Skeletal muscle tissue (tissue), 4 donors: ENCODE results near the gene RBM3. TPM values are rescaled to one million over a fixed set of nuclear protein-coding genes. Genes with fewer than 3 reads are reported as not detected.
A peak's percentile ranks its signal among the peaks of the same experiment; 100 is the strongest.

Source experiments
- H3K27ac ChIP-seq: one replicate; pipeline ENCODE4 v1.7.0; 2013; ENCODE audit warnings: mild to moderate bottlenecking, low read depth, low read length, inconsistent platforms
- H3K27me3 ChIP-seq, 3 donors: one replicate each; pipeline ENCODE4 v1.7.0; 2013; ENCODE audit warnings: low read length in 3 of 3; ENCODE audit not compliant: control insufficient read depth in 3 of 3, insufficient read depth in 3 of 3
- H3K36me3 ChIP-seq, 3 donors: one replicate each; pipeline ENCODE4 v1.7.0; 2013; ENCODE audit warnings: low read length in 3 of 3; ENCODE audit not compliant: control insufficient read depth in 3 of 3, insufficient read depth in 3 of 3
- H3K4me1 ChIP-seq, 3 donors: one replicate each; pipeline ENCODE4 v1.7.0; 2013; ENCODE audit warnings: low read length in 3 of 3, mild to moderate bottlenecking in 3 of 3; ENCODE audit not compliant: control insufficient read depth in 3 of 3, insufficient read depth in 3 of 3
- H3K4me3 ChIP-seq, 3 donors: one replicate each; pipeline ENCODE4 v1.7.0; 2013; ENCODE audit warnings: low read length in 3 of 3
- H3K9ac ChIP-seq, 3 donors: one replicate each; pipeline ENCODE4 v1.7.0; 2013; ENCODE audit warnings: low read length in 3 of 3, mild to moderate bottlenecking in 3 of 3, moderate library complexity in 2 of 3, low read depth in 1 of 3
- H3K9me3 ChIP-seq, 3 donors: one replicate each; pipeline ENCODE4 v1.7.0; 2013; ENCODE audit warnings: low read length in 3 of 3; ENCODE audit not compliant: control insufficient read depth in 3 of 3
- total RNA-seq: library from RNA; depleted of rRNA; stranded (reverse); fragments of >200 nt; gene quantifications from one replicate; pipeline ENCODE4 v1.2.3, GENCODE V29; 2014
- donor health status: Osteomylitis.

Gene RBM3
- total RNA-seq, 1 donor from 2014 or later = 196 TPM

DNA sequence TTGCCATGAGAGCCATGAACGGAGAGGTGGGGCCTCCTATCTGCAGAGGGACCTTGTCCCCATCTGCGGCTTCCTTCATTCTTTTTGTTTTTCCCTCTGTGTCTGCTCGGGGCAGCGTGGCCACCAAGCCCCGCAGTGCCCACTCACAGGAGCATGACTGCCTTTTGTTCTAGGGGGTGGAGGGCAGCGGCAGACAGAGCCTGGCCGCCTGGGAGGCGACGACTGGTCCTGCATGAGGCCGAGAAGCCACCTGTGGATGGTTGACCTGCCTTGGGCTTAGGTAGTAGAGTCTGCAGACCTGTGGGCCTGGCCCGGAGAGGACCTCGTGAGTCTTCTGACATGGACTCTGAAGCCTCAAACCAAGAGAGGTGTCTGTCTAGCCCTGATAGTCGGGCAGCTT lies 1.4 kb downstream of the RBM3 start:
- H3K9ac ChIP-seq = peak overlapping the region in 2 of 3 donors; percentile 33 to 90
- H3K4me3 ChIP-seq = peak overlapping the region; percentile 71 to 90 (median 84)
- peak overlapping the region; percentile 99 for H3K27ac ChIP-seq
- H3K4me1 ChIP-seq = peaks cover 11 to 18% (median 16%) of the 10 kb centered on the region in 3 donors
- no peaks in the 10 kb centered on the region for H3K27me3 ChIP-seq
- H3K9me3 ChIP-seq = no peaks in the 10 kb centered on the region
- peaks cover 19 to 28% (median 23%) of the 10 kb centered on the region in 3 donors for H3K36me3 ChIP-seq

DNA sequence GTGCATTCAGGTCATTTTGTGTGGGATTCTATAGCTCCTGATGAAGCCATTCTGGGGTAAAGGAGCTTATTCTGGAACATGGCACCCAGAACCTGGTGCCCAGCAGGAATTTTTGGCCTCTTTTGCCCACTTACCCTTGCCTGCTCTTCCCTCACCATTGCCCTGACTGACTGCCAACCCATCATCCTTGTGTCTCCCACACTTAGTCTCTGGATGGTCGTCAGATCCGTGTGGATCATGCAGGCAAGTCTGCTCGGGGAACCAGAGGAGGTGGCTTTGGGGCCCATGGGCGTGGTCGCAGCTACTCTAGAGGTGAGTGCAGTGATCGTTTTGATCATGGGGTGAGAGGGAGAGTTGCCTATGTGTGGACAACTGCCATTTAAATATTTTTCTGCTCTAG lies 1.8 kb downstream of the RBM3 start:
- H3K9ac ChIP-seq = peak overlapping the region; percentile 2 to 42 (median 33)
- H3K36me3 ChIP-seq = peaks cover 19 to 28% (median 23%) of the 10 kb centered on the region in 3 donors
- H3K27me3 ChIP-seq = no peaks in the 10 kb centered on the region
- peaks cover 11 to 18% (median 16%) of the 10 kb centered on the region in 3 donors for H3K4me1 ChIP-seq
- H3K27ac ChIP-seq = peak overlapping the region; percentile 99
- H3K9me3 ChIP-seq = no peaks in the 10 kb centered on the region
- H3K4me3 ChIP-seq = peak overlapping the region in 1 of 3 donors; percentile 12

- Histone ChIP-seq H3K9ac (no peak overlapping the region), H3K27ac (no peak overlapping the region), H3K4me3 (no peak overlapping the region), H3K4me1 (peaks cover 11 to 17% (median 16%) of the 10 kb centered on the region in 3 donors), H3K9me3 (no peaks in the 10 kb centered on the region), H3K27me3 (no peaks in the 10 kb centered on the region), H3K36me3 (peaks cover 19 to 28% (median 23%) of the 10 kb centered on the region in 3 donors)
Measured at GRCh38 chrX:48578661-48579128, 4.4 kb downstream of the RBM3 start.

DNA sequence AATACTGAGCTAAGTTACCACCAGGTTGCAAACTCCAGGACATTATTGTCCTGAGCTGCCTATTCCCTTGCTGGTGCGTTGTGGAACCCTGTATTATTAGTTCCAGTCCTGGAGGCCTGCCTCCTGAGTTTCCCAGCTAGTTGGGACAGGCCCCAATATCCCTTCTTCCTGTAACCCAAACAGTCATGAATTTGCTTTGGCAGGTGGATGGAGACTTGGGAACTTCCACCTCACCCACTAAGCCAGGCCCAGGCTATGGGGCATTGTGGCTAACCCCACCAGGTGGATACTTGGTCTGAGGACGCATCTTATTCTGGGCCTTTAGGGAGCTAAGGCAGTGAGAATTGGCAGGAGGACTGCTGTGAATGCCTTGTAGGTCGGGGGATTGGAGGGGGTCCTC lies 5.0 kb downstream of the RBM3 start:
- no peak overlapping the region for H3K27ac ChIP-seq
- H3K36me3 ChIP-seq = peaks cover 19 to 28% (median 23%) of the 10 kb centered on the region in 3 donors
- H3K9ac ChIP-seq = no peak overlapping the region
- H3K4me3 ChIP-seq = no peak overlapping the region
- H3K27me3 ChIP-seq = no peaks in the 10 kb centered on the region
- no peaks in the 10 kb centered on the region for H3K9me3 ChIP-seq
- H3K4me1 ChIP-seq = peaks cover 11 to 16% (median 16%) of the 10 kb centered on the region in 3 donors

GRCh38 chrX:48580662-48581061 lies 6.4 kb downstream of the RBM3 start:
- Histone ChIP-seq H3K9me3 (no peaks in the 10 kb centered on the region), H3K4me1 (peaks cover 6 to 9% (median 8%) of the 10 kb centered on the region in 3 donors), H3K36me3 (peaks cover 15 to 22% (median 17%) of the 10 kb centered on the region in 3 donors), H3K27me3 (no peaks in the 10 kb centered on the region), H3K4me3 (no peak overlapping the region), H3K9ac (no peak overlapping the region), H3K27ac (no peak overlapping the region)

- Histone ChIP-seq H3K27me3 (peaks cover 0 to 2% (median 0%) of the 10 kb centered on the region in 3 donors), H3K4me1 (no peaks in the 10 kb centered on the region), H3K9ac (no peak overlapping the region), H3K4me3 (no peak overlapping the region), H3K9me3 (no peaks in the 10 kb centered on the region), H3K27ac (no peak overlapping the region), H3K36me3 (peaks cover 0 to under 1% (median 0%) of the 10 kb centered on the region in 3 donors)
Measured at GRCh38 chrX:48584698-48585097, 10.4 kb downstream of the RBM3 start.

DNA sequence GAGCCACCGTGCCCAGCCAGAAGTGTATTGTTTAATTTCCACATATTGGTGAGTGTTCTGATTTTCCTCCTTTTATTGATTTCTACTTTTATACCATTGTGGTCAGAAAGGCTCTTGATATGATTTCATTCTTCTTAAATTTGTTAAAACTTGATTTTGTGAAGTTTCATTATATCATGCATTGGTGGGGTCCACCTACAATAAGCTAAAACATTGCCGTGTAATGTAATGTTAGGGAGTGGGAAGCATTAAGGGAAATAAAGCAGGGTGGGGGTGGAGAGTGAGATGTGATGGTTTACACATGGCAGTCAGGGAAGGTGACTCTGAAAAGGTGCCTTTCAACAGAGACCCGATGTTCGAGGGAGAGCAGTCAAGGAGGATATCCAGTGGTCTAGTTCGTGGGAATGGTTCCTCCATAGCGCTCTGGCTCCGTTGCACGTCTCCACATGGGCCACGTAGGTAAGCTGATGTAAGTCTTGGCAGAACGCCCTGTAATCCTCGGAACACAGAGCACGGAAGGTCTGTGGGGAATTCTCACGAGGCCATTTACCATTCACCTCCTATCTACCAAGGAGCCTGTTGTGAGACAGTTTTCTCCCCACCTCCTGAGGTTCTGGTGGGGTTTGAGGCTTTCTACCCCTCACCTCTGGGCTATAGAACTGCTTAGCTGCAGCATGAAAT lies 15.3 kb downstream of the RBM3 start:
- peaks cover 0 to 3% (median 0%) of the 10 kb centered on the region in 3 donors for H3K27me3 ChIP-seq
- H3K27ac ChIP-seq = no peak overlapping the region
- H3K9ac ChIP-seq = no peak overlapping the region
- H3K4me3 ChIP-seq = no peak overlapping the region
- H3K4me1 ChIP-seq = peaks cover 0 to 5% (median 0%) of the 10 kb centered on the region in 3 donors
- H3K36me3 ChIP-seq = no peaks in the 10 kb centered on the region
- no peaks in the 10 kb centered on the region for H3K9me3 ChIP-seq

DNA sequence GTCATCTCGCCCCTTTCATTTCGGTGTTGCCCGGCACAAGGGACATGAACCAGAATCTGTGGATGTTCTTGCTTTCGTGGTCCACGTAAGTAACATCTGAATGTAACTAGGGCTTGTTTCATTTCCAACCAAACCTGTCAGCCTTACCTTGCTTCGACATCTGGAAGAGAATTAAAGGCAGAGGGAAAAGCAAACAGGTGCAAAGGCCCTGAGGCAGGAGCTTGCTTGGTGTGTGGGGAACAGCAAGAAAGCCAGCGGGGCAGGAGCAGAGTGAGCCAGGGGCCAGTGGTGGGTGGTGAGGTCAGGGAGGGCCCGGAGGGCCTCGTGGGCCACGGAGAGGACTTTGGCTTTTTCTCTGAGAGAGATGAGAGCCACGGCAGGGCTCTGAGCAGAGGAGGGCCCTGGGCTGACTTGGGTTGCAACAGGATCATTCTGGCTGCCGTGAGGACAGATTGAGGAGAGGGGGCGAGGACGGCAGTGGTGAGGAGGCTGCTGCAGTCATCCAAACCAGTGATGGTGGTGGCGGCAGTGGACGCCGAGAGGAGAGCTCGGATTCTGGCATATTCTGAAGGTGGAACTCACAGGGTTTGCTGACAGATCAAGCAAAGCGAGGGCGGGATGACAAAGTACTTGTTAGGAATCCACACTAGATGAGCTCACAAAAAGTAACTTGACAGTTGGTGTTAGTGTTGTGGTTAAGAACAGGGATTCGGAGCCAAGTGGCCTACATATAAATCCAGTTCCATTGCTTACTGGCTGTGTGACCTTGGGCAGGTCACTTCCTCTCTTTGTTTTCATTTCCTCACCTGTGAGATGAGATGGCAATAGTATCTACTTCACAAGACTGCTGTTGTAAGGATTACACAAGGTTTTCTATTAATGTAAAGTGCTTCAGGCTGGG lies 16.2 kb downstream of the RBM3 start:
- peak overlapping the region; percentile 36 for H3K27ac ChIP-seq
- H3K36me3 ChIP-seq = no peaks in the 10 kb centered on the region
- peaks cover 0 to 3% (median 0%) of the 10 kb centered on the region in 3 donors for H3K27me3 ChIP-seq
- H3K4me1 ChIP-seq = peaks cover 0 to 5% (median 0%) of the 10 kb centered on the region in 3 donors
- H3K4me3 ChIP-seq = no peak overlapping the region
- H3K9me3 ChIP-seq = no peaks in the 10 kb centered on the region
- H3K9ac ChIP-seq = no peak overlapping the region

DNA sequence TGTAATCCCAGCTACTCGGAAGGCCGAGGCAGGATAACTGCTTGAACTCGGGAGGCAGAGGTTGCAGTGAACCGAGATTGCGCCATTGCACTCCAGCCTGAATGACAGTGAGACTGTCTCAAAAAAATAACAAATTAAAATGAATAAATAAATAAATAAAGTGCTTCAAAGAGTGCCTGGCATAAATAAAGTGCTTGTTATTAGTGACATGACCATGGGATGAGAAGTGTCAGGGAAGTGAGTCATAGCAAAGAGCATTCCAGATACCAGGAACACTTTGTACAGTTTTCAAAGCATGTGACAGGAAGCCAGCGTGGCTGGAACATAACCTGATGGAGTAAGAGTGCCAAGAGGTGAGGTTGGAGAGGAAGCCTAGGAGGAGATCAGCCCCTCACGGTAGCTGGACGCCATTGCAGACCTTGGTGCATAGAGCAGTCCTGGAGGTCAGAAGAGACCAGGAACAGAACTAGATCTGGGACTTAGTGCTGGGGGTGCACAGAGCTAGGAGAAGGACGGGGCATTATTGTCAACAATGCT lies 17.0 kb downstream of the RBM3 start:
- Histone ChIP-seq H3K27me3 (peaks cover 0 to 3% (median 0%) of the 10 kb centered on the region in 3 donors), H3K27ac (no peak overlapping the region), H3K4me1 (peaks cover 0 to 5% (median 0%) of the 10 kb centered on the region in 3 donors), H3K9ac (no peak overlapping the region), H3K9me3 (no peaks in the 10 kb centered on the region), H3K4me3 (no peak overlapping the region), H3K36me3 (no peaks in the 10 kb centered on the region)
